GM12878 (cell line): ENCODE measurements around the gene FAM161B.

Experiments used
- SPI1 ChIP-seq: IDR thresholded peaks from 2 replicates; pipeline ENCODE4 v1.6.1; 2011; ENCODE audit warnings: low read depth, mild to moderate bottlenecking, low read length, moderate library complexity, borderline replicate concordance; ENCODE audit not compliant: insufficient read depth
- TF ChIP-seq, protein P1 (sequence below): fragments of 450-650 bp; IDR thresholded peaks from 2 replicates; pipeline ENCODE4 v1.6.1; 2016; ENCODE audit warnings: mild to moderate bottlenecking
- TF ChIP-seq, protein P2 (sequence below), 3 experiments: IDR thresholded peaks in 2 of 3; conservative IDR thresholded peaks in 1 of 3; 2 replicates each; pipeline ENCODE4 v1.5.1; 2011; ENCODE audit warnings: low read depth in 3 of 3, low read length in 3 of 3, mild to moderate bottlenecking in 3 of 3, control low read depth in 2 of 3, moderate library complexity in 2 of 3, inconsistent platforms in 1 of 3, mixed read lengths in 1 of 3; ENCODE audit not compliant: control insufficient read depth in 2 of 3, insufficient read depth in 1 of 3; ENCODE audit errors: extremely low read depth in 1 of 3
- TF ChIP-seq, protein P3 (sequence below): IDR thresholded peaks from 2 replicates; pipeline ENCODE4 v1.6.1; 2012; ENCODE audit warnings: low read depth, low read length, improper control_type of control experiment
- TF ChIP-seq, protein P4 (sequence below): IDR thresholded peaks from 2 replicates; pipeline ENCODE4 v1.6.1; 2011; ENCODE audit warnings: borderline replicate concordance, low read depth, mild to moderate bottlenecking, moderate library complexity, low read length; ENCODE audit not compliant: insufficient read depth, poor library complexity, severe bottlenecking
- TF ChIP-seq, protein P5 (sequence below): IDR thresholded peaks from 2 replicates; pipeline ENCODE4 v1.6.1; 2012; ENCODE audit warnings: mild to moderate bottlenecking, low read depth, low read length

DNA sequence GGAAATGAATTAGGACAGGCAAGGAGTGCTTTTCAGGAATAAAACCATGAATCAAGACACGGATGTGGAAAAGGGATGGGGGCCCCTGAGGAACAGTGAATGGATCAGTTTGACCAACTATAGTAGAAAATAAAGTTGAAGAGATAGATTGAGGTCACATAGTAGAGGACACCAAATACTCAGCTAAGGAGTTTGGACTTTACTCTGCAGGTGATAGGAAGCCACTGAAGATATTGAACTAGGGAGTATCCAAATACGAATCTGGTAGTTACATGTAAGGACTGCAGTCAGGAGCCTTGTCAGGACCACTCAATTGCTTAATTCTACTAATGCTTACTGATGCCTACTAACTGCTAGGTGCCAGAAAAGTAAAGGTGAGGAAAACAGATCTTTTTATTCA, 48.8 kb upstream of the FAM161B start:
- TF ChIP-seq, protein P1, sequence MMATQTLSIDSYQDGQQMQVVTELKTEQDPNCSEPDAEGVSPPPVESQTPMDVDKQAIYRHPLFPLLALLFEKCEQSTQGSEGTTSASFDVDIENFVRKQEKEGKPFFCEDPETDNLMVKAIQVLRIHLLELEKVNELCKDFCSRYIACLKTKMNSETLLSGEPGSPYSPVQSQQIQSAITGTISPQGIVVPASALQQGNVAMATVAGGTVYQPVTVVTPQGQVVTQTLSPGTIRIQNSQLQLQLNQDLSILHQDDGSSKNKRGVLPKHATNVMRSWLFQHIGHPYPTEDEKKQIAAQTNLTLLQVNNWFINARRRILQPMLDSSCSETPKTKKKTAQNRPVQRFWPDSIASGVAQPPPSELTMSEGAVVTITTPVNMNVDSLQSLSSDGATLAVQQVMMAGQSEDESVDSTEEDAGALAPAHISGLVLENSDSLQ, result no peak
- TF ChIP-seq, protein P2, sequence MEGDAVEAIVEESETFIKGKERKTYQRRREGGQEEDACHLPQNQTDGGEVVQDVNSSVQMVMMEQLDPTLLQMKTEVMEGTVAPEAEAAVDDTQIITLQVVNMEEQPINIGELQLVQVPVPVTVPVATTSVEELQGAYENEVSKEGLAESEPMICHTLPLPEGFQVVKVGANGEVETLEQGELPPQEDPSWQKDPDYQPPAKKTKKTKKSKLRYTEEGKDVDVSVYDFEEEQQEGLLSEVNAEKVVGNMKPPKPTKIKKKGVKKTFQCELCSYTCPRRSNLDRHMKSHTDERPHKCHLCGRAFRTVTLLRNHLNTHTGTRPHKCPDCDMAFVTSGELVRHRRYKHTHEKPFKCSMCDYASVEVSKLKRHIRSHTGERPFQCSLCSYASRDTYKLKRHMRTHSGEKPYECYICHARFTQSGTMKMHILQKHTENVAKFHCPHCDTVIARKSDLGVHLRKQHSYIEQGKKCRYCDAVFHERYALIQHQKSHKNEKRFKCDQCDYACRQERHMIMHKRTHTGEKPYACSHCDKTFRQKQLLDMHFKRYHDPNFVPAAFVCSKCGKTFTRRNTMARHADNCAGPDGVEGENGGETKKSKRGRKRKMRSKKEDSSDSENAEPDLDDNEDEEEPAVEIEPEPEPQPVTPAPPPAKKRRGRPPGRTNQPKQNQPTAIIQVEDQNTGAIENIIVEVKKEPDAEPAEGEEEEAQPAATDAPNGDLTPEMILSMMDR (IDR thresholded peaks at IDR 0.05 in 2 of 3, conservative IDR thresholded peaks at IDR 0.05 in 1 of 3; ENCODE audit: control insufficient read depth in 2 of 3, extremely low read depth in 1 of 3, insufficient read depth in 1 of 3, low read depth in 3 of 3, low read length in 3 of 3), result no peak
- TF ChIP-seq, protein P3, sequence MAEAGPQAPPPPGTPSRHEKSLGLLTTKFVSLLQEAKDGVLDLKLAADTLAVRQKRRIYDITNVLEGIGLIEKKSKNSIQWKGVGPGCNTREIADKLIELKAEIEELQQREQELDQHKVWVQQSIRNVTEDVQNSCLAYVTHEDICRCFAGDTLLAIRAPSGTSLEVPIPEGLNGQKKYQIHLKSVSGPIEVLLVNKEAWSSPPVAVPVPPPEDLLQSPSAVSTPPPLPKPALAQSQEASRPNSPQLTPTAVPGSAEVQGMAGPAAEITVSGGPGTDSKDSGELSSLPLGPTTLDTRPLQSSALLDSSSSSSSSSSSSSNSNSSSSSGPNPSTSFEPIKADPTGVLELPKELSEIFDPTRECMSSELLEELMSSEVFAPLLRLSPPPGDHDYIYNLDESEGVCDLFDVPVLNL, result no peak
- TF ChIP-seq, protein P4, sequence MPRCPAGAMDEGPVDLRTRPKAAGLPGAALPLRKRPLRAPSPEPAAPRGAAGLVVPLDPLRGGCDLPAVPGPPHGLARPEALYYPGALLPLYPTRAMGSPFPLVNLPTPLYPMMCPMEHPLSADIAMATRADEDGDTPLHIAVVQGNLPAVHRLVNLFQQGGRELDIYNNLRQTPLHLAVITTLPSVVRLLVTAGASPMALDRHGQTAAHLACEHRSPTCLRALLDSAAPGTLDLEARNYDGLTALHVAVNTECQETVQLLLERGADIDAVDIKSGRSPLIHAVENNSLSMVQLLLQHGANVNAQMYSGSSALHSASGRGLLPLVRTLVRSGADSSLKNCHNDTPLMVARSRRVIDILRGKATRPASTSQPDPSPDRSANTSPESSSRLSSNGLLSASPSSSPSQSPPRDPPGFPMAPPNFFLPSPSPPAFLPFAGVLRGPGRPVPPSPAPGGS, result no peak
- TF ChIP-seq, protein P5, sequence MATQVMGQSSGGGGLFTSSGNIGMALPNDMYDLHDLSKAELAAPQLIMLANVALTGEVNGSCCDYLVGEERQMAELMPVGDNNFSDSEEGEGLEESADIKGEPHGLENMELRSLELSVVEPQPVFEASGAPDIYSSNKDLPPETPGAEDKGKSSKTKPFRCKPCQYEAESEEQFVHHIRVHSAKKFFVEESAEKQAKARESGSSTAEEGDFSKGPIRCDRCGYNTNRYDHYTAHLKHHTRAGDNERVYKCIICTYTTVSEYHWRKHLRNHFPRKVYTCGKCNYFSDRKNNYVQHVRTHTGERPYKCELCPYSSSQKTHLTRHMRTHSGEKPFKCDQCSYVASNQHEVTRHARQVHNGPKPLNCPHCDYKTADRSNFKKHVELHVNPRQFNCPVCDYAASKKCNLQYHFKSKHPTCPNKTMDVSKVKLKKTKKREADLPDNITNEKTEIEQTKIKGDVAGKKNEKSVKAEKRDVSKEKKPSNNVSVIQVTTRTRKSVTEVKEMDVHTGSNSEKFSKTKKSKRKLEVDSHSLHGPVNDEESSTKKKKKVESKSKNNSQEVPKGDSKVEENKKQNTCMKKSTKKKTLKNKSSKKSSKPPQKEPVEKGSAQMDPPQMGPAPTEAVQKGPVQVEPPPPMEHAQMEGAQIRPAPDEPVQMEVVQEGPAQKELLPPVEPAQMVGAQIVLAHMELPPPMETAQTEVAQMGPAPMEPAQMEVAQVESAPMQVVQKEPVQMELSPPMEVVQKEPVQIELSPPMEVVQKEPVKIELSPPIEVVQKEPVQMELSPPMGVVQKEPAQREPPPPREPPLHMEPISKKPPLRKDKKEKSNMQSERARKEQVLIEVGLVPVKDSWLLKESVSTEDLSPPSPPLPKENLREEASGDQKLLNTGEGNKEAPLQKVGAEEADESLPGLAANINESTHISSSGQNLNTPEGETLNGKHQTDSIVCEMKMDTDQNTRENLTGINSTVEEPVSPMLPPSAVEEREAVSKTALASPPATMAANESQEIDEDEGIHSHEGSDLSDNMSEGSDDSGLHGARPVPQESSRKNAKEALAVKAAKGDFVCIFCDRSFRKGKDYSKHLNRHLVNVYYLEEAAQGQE, result no peak
- TF ChIP-seq SPI1, result no peak
